OCI-LY7 (cell line): Measurements from ENCODE around the gene NMBR.

ENCODE experiments used
- CTCF ChIP-seq: fragments of 200-600 bp; sonication (generic); conservative IDR thresholded peaks from 2 replicates; pipeline ENCODE4 v1.5.1; 2014; ENCODE audit warnings: mild to moderate bottlenecking, antibody characterized with exemption, low read length, moderate library complexity, mixed read lengths
- EZH2phosphoT487 ChIP-seq: fragments of 200-600 bp; sonication (generic); IDR thresholded peaks from 2 replicates; pipeline ENCODE4 v1.6.1; 2018; ENCODE audit warnings: low read depth, borderline replicate concordance, mild to moderate bottlenecking, mixed run types, antibody characterized with exemption, low read length, moderate library complexity, mixed read lengths

GRCh38 chr6:142051404-142051803 lies 95.5 kb downstream of the NMBR start:
- TF ChIP-seq CTCF (no peak), EZH2phosphoT487 (no peak)
